ENCODE results near the gene SEMA3F.

The SEMA3F gene

DNA sequence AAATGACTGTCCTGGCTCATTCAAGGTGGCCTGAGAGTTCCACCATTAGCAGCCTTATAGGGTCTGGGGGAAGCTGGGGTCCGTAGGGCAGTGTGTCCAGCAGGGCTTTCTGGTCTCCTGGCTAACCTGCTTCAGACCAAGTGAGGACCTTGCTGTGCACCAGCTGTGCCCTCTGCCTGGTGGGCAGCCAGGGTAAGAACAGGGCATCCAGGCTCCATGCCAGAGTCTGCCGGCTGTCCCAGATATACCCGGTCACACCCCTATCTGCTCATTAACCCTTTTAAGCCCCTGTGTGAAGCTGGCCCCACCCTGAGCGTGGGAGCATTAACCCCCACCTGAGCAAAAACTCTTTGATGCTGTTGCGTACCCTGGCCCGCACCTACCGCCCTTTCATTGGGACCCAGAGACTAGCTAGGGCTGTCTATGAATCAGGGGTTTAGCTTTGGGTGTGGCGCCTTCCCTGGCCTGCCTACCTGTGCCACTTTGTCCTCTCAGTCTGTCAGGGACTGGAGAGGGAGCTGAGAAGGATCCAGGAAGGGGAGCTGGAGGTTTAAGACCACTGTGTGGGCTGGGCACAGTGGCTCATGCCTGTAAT, 17.6 kb downstream of the SEMA3F start:
- H3K27ac ChIP-seq (ENCODE audit: low read depth, low read length) = no peak overlapping the region
- no peak overlapping the region for H3K4me3 ChIP-seq (ENCODE audit: low read length)
- H4K20me1 ChIP-seq (ENCODE audit: control insufficient read depth, insufficient read depth, low read depth, low read length) = no peaks in the 10 kb centered on the region
- H3K79me2 ChIP-seq (ENCODE audit: control insufficient read depth, low read length) = no peaks in the 10 kb centered on the region
- no peaks in the 10 kb centered on the region for H3K9me2 ChIP-seq (replicated peaks; ENCODE audit: control insufficient read depth, low read length)
- H3K36me3 ChIP-seq (ENCODE audit: control insufficient read depth, low read length) = no peaks in the 10 kb centered on the region
- no peaks in the 10 kb centered on the region for H3K9me3 ChIP-seq (ENCODE audit: control insufficient read depth, insufficient read depth, low read length)
- H3F3A ChIP-seq (ENCODE audit: control insufficient read depth, insufficient read depth) = no peaks in the 10 kb centered on the region
- H3K4me2 ChIP-seq (ENCODE audit: low read length) = no peak overlapping the region
- 0 out of 2 replicates have a peak, but pooled peaks cover 3% of the 10 kb centered on the region for H3K4me1 ChIP-seq (ENCODE audit: control insufficient read depth, low read length)
- no peaks in the 10 kb centered on the region for H3K27me3 ChIP-seq (ENCODE audit: control insufficient read depth, low read length)
- TF ChIP-seq EZH2phosphoT487 (IDR thresholded peaks at IDR 0.05; ENCODE audit: borderline replicate concordance, low read length) = no peak
- TF ChIP-seq, protein P1, sequence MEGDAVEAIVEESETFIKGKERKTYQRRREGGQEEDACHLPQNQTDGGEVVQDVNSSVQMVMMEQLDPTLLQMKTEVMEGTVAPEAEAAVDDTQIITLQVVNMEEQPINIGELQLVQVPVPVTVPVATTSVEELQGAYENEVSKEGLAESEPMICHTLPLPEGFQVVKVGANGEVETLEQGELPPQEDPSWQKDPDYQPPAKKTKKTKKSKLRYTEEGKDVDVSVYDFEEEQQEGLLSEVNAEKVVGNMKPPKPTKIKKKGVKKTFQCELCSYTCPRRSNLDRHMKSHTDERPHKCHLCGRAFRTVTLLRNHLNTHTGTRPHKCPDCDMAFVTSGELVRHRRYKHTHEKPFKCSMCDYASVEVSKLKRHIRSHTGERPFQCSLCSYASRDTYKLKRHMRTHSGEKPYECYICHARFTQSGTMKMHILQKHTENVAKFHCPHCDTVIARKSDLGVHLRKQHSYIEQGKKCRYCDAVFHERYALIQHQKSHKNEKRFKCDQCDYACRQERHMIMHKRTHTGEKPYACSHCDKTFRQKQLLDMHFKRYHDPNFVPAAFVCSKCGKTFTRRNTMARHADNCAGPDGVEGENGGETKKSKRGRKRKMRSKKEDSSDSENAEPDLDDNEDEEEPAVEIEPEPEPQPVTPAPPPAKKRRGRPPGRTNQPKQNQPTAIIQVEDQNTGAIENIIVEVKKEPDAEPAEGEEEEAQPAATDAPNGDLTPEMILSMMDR (IDR thresholded peaks at IDR 0.05; ENCODE audit: low read depth, low read length, poor library complexity, severe bottlenecking) = no peak

- Histone ChIP-seq H3K27me3 (ENCODE audit: control insufficient read depth, low read length) (no peaks in the 10 kb centered on the region), H4K20me1 (ENCODE audit: control insufficient read depth, insufficient read depth, low read depth, low read length) (no peaks in the 10 kb centered on the region), H3F3A (ENCODE audit: control insufficient read depth, insufficient read depth) (no peaks in the 10 kb centered on the region), H3K4me3 (ENCODE audit: low read length) (no peak overlapping the region), H3K9me2 (replicated peaks; ENCODE audit: control insufficient read depth, low read length) (no peaks in the 10 kb centered on the region), H3K27ac (ENCODE audit: low read depth, low read length) (no peak overlapping the region), H3K36me3 (ENCODE audit: control insufficient read depth, low read length) (no peaks in the 10 kb centered on the region), H3K4me2 (ENCODE audit: low read length) (no peak overlapping the region), H3K79me2 (ENCODE audit: control insufficient read depth, low read length) (no peaks in the 10 kb centered on the region), H3K9me3 (ENCODE audit: control insufficient read depth, insufficient read depth, low read length) (no peaks in the 10 kb centered on the region), H3K4me1 (ENCODE audit: control insufficient read depth, low read length) (0 out of 2 replicates have a peak, but pooled peaks cover 3% of the 10 kb centered on the region)
- TF ChIP-seq, protein P1 (IDR thresholded peaks at IDR 0.05; ENCODE audit: low read depth, low read length, poor library complexity, severe bottlenecking) = peak; percentile 33
- no peak for TF ChIP-seq EZH2phosphoT487 (IDR thresholded peaks at IDR 0.05; ENCODE audit: borderline replicate concordance, low read length)
Observed at GRCh38 chr3:50173685-50174516, 18.8 kb downstream of the SEMA3F start.

DNA sequence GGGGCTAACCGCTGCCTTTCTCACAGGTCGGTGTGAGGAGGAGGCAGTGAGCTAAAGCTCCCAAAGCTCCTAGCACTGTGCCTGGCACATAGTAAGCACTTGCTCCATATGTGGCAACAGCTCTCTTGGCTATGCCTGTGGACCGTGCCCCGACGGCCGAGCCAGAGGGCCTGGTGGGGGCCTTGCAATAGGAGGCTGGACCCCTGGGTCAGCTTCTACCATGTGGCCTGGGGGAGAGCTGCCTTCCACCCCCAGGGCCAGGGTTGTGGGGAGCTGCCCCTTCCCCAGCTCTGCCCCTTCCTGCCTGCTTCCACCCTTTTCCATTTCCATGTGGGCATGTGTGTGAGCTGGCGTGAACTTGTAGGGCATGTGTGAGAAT, 19.4 kb downstream of the SEMA3F start:
- H4K20me1 ChIP-seq (ENCODE audit: control insufficient read depth, insufficient read depth, low read depth, low read length) = no peaks in the 10 kb centered on the region
- no peak overlapping the region for H3K27ac ChIP-seq (ENCODE audit: low read depth, low read length)
- H3K27me3 ChIP-seq (ENCODE audit: control insufficient read depth, low read length) = no peaks in the 10 kb centered on the region
- H3K4me2 ChIP-seq (ENCODE audit: low read length) = no peak overlapping the region
- TF ChIP-seq, protein P1 (IDR thresholded peaks at IDR 0.05; ENCODE audit: low read depth, low read length, poor library complexity, severe bottlenecking) = no peak
- no peak for TF ChIP-seq EZH2phosphoT487 (IDR thresholded peaks at IDR 0.05; ENCODE audit: borderline replicate concordance, low read length)
- H3K36me3 ChIP-seq (ENCODE audit: control insufficient read depth, low read length) = no peaks in the 10 kb centered on the region
- H3K4me1 ChIP-seq (ENCODE audit: control insufficient read depth, low read length) = 0 out of 2 replicates have a peak, but pooled peaks cover 3% of the 10 kb centered on the region
- no peak overlapping the region for H3K4me3 ChIP-seq (ENCODE audit: low read length)
- no peaks in the 10 kb centered on the region for H3K79me2 ChIP-seq (ENCODE audit: control insufficient read depth, low read length)
- H3K9me3 ChIP-seq (ENCODE audit: control insufficient read depth, insufficient read depth, low read length) = no peaks in the 10 kb centered on the region
- H3K9me2 ChIP-seq (replicated peaks; ENCODE audit: control insufficient read depth, low read length) = no peaks in the 10 kb centered on the region
- no peaks in the 10 kb centered on the region for H3F3A ChIP-seq (ENCODE audit: control insufficient read depth, insufficient read depth)
